DMS153 treated with DMSO at 0.1 percent for 48 hours (cell line): ENCODE measurements around the gene DSN1.
"Not testable (repeated sequence)": the region's sequence is repeated elsewhere in the genome, so short reads cannot be mapped to it uniquely, and the experiment has no call there.

Experiments used
- DNase-seq: peaks from one replicate; lab custom pipeline; 2025; ENCODE audit not compliant: unreplicated experiment; lab: John Stamatoyannopoulos, UW

The DSN1 gene

GRCh38 chr20:36773597-36774390 is at the start of gene DSN1:
Gene DSN1 (minus strand): TSS chr20:36773763. CDS start chr20:36771458, 2,305 bp downstream.
- peak; percentile 96 for DNase-seq

- no peak for DNase-seq
Observed at GRCh38 chr20:36823121-36823520, 49.6 kb upstream of the DSN1 start.

GRCh38 chr20:36821964-36822437 is 48.4 kb upstream of the DSN1 start:
- no peak for DNase-seq

GRCh38 chr20:36820928-36821327 is 47.4 kb upstream of the DSN1 start:
- DNase-seq = no peak

- DNase-seq = no peak
Observed at GRCh38 chr20:36820073-36820472, 46.5 kb upstream of the DSN1 start.

GRCh38 chr20:36819659-36820058 is 46.1 kb upstream of the DSN1 start:
- DNase-seq = peak; percentile 25

GRCh38 chr20:36818861-36819260 is 45.3 kb upstream of the DSN1 start:
- no peak for DNase-seq

- DNase-seq = no peak
Observed at GRCh38 chr20:36818185-36818584, 44.6 kb upstream of the DSN1 start.

- DNase-seq = no peak
Observed at GRCh38 chr20:36817496-36817895, 43.9 kb upstream of the DSN1 start.

GRCh38 chr20:36815454-36816091 is 42.0 kb upstream of the DSN1 start:
- no peak for DNase-seq

GRCh38 chr20:36812594-36813463 is 39.3 kb upstream of the DSN1 start:
- DNase-seq = no peak

- DNase-seq = no peak
Observed at GRCh38 chr20:36808317-36809257, 35.0 kb upstream of the DSN1 start.

- no peak for DNase-seq
Observed at GRCh38 chr20:36806049-36806448, 32.5 kb upstream of the DSN1 start.

GRCh38 chr20:36805396-36805795 is 31.8 kb upstream of the DSN1 start:
- no peak for DNase-seq

- DNase-seq = no peak
Observed at GRCh38 chr20:36804425-36804824, 30.9 kb upstream of the DSN1 start.

- no peak for DNase-seq
Observed at GRCh38 chr20:36802326-36803222, 29.0 kb upstream of the DSN1 start.

- DNase-seq = no peak
Observed at GRCh38 chr20:36800410-36800809, 26.8 kb upstream of the DSN1 start.

GRCh38 chr20:36799313-36799712 is 25.8 kb upstream of the DSN1 start:
- DNase-seq = not testable (repeated sequence)

- DNase-seq = no peak
Observed at GRCh38 chr20:36796875-36797274, 23.3 kb upstream of the DSN1 start.
